WTC11 (cell line): Measurements from ENCODE around the gene RPS6KA2. TPM values are rescaled to one million over a fixed set of nuclear protein-coding genes. Genes with fewer than 3 reads are reported as not detected.
A peak's percentile ranks its signal among the peaks of the same experiment; 100 is the strongest.

ENCODE experiments used
- ATF1 ChIP-seq: sonication (generic); formaldehyde crosslinking; IDR thresholded peaks from 2 replicates; pipeline ENCODE4 v1.8.1; 2023; ENCODE audit warnings: mild to moderate bottlenecking, moderate library complexity, missing genetic modification reagents
- ESRRA ChIP-seq: sonication (generic); formaldehyde crosslinking; IDR thresholded peaks from 2 replicates; pipeline ENCODE4 v1.8.1; 2022; ENCODE audit warnings: mild to moderate bottlenecking, missing genetic modification reagents, borderline replicate concordance
- GRHL2 ChIP-seq: fragments of 250-450 bp; sonication (Bioruptor Pico); IDR thresholded peaks from 2 replicates; pipeline ENCODE4 v1.8.0; 2022; ENCODE audit warnings: mild to moderate bottlenecking, moderate library complexity; ENCODE audit not compliant: insufficient replicate concordance, severe bottlenecking
- KAT7 ChIP-seq: sonication (generic); formaldehyde crosslinking; IDR thresholded peaks from 2 replicates; pipeline ENCODE4 v1.8.1; 2023; ENCODE audit warnings: missing genetic modification reagents, mild to moderate bottlenecking, borderline replicate concordance
- TCF7 ChIP-seq: sonication (generic); formaldehyde crosslinking; IDR thresholded peaks from 2 replicates; pipeline ENCODE4 v1.8.0; 2022; ENCODE audit warnings: mild to moderate bottlenecking, low read depth, missing genetic modification reagents, moderate library complexity
- ZBTB21 ChIP-seq: sonication (generic); formaldehyde crosslinking; IDR thresholded peaks from 2 replicates; pipeline ENCODE4 v1.8.1; 2023; ENCODE audit warnings: mild to moderate bottlenecking, missing genetic modification reagents, borderline replicate concordance
- ZNF232 ChIP-seq: sonication (generic); formaldehyde crosslinking; IDR thresholded peaks from 2 replicates; pipeline ENCODE4 v1.8.0; 2022; ENCODE audit warnings: mild to moderate bottlenecking, missing genetic modification reagents
- ZNF263 ChIP-seq: sonication (generic); formaldehyde crosslinking; IDR thresholded peaks from 2 replicates; pipeline ENCODE4 v1.8.1; 2022; ENCODE audit warnings: low read depth, mild to moderate bottlenecking, moderate library complexity, missing genetic modification reagents
- ZNF423 ChIP-seq: fragments of 250-450 bp; sonication (Bioruptor Pico); IDR thresholded peaks from 2 replicates; pipeline ENCODE4 v2.1.2; 2022; ENCODE audit warnings: mild to moderate bottlenecking, moderate library complexity
- total RNA-seq: library from RNA; stranded (reverse); gene quantifications from 3 replicates; pipeline ENCODE4 v1.2.3, GENCODE V29; 2021
- TF ChIP-seq, protein P1 (sequence below): sonication (generic); formaldehyde crosslinking; IDR thresholded peaks from 2 replicates; pipeline ENCODE4 v1.8.1; 2023; ENCODE audit warnings: mild to moderate bottlenecking, moderate library complexity, missing genetic modification reagents
- TF ChIP-seq, protein P2 (sequence below): sonication (generic); formaldehyde crosslinking; IDR thresholded peaks from 2 replicates; pipeline ENCODE4 v1.8.0; 2022; ENCODE audit warnings: mild to moderate bottlenecking, missing genetic modification reagents
- TF ChIP-seq, protein P3 (sequence below): sonication (generic); formaldehyde crosslinking; IDR thresholded peaks from 2 replicates; pipeline ENCODE4 v1.8.1; 2022; ENCODE audit warnings: mild to moderate bottlenecking, moderate library complexity, missing genetic modification reagents
- TF ChIP-seq, protein P4 (sequence below): fragments of 250-450 bp; sonication (Bioruptor Pico); IDR thresholded peaks from 2 replicates; pipeline ENCODE4 v1.9.0; 2021; ENCODE audit warnings: mild to moderate bottlenecking, borderline replicate concordance
- TF ChIP-seq, protein P5 (sequence below): sonication (generic); formaldehyde crosslinking; conservative IDR thresholded peaks from 2 replicates; pipeline ENCODE4 v1.8.1; 2022; ENCODE audit warnings: mild to moderate bottlenecking, missing genetic modification reagents
- TF ChIP-seq, protein P6 (sequence below): sonication (generic); formaldehyde crosslinking; IDR thresholded peaks from 2 replicates; pipeline ENCODE4 v1.8.0; 2023; ENCODE audit warnings: missing genetic modification reagents, mild to moderate bottlenecking, borderline replicate concordance
- TF ChIP-seq, protein P7 (sequence below): sonication (generic); formaldehyde crosslinking; IDR thresholded peaks from 2 replicates; pipeline ENCODE4 v1.8.0; 2023; ENCODE audit warnings: missing genetic modification reagents
- TF ChIP-seq, protein P8 (sequence below): sonication (generic); formaldehyde crosslinking; IDR thresholded peaks from 2 replicates; pipeline ENCODE4 v1.8.1; 2023; ENCODE audit warnings: mild to moderate bottlenecking, missing genetic modification reagents, moderate library complexity
- TF ChIP-seq, protein P9 (sequence below): sonication (generic); formaldehyde crosslinking; IDR thresholded peaks from 2 replicates; pipeline ENCODE4 v1.8.1; 2023; ENCODE audit warnings: mild to moderate bottlenecking, missing genetic modification reagents

Gene RPS6KA2
- total RNA-seq, 1 experiment from 2014 or later: 24.2 TPM

DNA sequence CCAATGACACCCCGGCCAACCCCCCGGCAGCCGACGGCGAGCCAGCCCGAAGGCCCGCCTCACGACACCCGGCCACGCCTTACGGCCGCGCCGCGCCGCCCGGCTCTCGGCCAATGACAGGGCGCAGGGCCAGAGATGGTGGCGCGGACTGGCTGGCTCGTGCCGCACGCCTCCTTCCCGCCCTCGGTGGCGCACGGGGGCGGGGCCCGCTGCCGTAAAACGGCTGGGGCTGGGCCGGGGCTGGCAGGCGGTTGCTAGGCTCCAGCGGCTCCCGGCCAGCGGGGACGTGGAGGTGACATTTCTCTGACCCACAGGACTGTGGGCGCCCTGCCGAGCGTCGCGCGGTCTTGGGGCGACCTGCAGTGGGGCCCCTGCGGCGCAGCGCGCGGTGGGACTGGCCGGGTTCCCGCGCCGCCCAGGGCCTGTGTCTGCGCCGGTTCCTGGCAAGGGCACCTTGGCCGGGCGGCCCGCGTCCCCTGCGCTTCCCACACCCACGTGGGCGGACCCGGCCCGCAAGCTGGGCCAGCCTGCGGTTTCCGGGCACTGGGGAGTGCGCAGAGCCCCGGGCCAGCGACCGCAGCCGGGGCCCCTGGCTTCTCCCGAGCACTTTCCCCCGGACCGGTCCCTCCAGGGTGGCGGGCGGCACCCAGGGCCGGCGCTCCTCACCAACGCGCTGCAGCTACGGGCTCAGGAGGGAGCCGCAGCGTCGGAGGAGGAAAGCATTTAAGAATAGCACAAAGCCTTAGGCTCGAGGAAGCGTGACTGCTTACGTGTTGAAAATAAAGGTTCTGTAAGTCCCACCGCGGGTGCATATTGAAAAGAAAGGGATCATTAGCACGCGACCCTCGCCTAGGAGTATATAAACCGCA is 243.9 kb downstream of the RPS6KA2 start, which contains the start of gene MPC1 (continued):
- TF ChIP-seq, protein P1, sequence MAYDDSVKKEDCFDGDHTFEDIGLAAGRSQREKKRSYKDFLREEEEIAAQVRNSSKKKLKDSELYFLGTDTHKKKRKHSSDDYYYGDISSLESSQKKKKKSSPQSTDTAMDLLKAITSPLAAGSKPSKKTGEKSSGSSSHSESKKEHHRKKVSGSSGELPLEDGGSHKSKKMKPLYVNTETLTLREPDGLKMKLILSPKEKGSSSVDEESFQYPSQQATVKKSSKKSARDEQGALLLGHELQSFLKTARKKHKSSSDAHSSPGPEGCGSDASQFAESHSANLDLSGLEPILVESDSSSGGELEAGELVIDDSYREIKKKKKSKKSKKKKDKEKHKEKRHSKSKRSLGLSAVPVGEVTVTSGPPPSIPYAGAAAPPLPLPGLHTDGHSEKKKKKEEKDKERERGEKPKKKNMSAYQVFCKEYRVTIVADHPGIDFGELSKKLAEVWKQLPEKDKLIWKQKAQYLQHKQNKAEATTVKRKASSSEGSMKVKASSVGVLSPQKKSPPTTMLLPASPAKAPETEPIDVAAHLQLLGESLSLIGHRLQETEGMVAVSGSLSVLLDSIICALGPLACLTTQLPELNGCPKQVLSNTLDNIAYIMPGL (CRISPR knock-in tag): peak; percentile 62
- TF ChIP-seq, protein P2, sequence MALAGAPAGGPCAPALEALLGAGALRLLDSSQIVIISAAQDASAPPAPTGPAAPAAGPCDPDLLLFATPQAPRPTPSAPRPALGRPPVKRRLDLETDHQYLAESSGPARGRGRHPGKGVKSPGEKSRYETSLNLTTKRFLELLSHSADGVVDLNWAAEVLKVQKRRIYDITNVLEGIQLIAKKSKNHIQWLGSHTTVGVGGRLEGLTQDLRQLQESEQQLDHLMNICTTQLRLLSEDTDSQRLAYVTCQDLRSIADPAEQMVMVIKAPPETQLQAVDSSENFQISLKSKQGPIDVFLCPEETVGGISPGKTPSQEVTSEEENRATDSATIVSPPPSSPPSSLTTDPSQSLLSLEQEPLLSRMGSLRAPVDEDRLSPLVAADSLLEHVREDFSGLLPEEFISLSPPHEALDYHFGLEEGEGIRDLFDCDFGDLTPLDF (CRISPR knock-in tag): peak; percentile 26; the same call in 1 of the 2 replicates
- TF ChIP-seq TCF7 (CRISPR knock-in tag) (no peak), ZNF232 (peak; percentile 58; the same call in 1 of the 2 replicates), KAT7 (CRISPR knock-in tag) (peak; percentile 35; the same call in 1 of the 2 replicates), ZNF263 (no peak), ZBTB21 (CRISPR knock-in tag) (0 out of 2 replicates have a peak, but pooled peaks have one; percentile 39), ESRRA (CRISPR knock-in tag) (peak; percentile 96; the same call in 1 of the 2 replicates), ATF1 (no peak), GRHL2 (CRISPR knock-in tag) (no peak), ZNF423 (CRISPR knock-in tag) (peak; percentile 74)
- TF ChIP-seq, protein P3, sequence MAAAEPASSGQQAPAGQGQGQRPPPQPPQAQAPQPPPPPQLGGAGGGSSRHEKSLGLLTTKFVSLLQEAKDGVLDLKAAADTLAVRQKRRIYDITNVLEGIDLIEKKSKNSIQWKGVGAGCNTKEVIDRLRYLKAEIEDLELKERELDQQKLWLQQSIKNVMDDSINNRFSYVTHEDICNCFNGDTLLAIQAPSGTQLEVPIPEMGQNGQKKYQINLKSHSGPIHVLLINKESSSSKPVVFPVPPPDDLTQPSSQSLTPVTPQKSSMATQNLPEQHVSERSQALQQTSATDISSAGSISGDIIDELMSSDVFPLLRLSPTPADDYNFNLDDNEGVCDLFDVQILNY (CRISPR knock-in tag): peak; percentile 95; the same call in 1 of the 2 replicates
- TF ChIP-seq, protein P4, sequence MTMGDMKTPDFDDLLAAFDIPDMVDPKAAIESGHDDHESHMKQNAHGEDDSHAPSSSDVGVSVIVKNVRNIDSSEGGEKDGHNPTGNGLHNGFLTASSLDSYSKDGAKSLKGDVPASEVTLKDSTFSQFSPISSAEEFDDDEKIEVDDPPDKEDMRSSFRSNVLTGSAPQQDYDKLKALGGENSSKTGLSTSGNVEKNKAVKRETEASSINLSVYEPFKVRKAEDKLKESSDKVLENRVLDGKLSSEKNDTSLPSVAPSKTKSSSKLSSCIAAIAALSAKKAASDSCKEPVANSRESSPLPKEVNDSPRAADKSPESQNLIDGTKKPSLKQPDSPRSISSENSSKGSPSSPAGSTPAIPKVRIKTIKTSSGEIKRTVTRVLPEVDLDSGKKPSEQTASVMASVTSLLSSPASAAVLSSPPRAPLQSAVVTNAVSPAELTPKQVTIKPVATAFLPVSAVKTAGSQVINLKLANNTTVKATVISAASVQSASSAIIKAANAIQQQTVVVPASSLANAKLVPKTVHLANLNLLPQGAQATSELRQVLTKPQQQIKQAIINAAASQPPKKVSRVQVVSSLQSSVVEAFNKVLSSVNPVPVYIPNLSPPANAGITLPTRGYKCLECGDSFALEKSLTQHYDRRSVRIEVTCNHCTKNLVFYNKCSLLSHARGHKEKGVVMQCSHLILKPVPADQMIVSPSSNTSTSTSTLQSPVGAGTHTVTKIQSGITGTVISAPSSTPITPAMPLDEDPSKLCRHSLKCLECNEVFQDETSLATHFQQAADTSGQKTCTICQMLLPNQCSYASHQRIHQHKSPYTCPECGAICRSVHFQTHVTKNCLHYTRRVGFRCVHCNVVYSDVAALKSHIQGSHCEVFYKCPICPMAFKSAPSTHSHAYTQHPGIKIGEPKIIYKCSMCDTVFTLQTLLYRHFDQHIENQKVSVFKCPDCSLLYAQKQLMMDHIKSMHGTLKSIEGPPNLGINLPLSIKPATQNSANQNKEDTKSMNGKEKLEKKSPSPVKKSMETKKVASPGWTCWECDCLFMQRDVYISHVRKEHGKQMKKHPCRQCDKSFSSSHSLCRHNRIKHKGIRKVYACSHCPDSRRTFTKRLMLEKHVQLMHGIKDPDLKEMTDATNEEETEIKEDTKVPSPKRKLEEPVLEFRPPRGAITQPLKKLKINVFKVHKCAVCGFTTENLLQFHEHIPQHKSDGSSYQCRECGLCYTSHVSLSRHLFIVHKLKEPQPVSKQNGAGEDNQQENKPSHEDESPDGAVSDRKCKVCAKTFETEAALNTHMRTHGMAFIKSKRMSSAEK (CRISPR knock-in tag): no peak
- TF ChIP-seq, protein P5, sequence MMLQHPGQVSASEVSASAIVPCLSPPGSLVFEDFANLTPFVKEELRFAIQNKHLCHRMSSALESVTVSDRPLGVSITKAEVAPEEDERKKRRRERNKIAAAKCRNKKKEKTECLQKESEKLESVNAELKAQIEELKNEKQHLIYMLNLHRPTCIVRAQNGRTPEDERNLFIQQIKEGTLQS: no peak
- TF ChIP-seq, protein P6, sequence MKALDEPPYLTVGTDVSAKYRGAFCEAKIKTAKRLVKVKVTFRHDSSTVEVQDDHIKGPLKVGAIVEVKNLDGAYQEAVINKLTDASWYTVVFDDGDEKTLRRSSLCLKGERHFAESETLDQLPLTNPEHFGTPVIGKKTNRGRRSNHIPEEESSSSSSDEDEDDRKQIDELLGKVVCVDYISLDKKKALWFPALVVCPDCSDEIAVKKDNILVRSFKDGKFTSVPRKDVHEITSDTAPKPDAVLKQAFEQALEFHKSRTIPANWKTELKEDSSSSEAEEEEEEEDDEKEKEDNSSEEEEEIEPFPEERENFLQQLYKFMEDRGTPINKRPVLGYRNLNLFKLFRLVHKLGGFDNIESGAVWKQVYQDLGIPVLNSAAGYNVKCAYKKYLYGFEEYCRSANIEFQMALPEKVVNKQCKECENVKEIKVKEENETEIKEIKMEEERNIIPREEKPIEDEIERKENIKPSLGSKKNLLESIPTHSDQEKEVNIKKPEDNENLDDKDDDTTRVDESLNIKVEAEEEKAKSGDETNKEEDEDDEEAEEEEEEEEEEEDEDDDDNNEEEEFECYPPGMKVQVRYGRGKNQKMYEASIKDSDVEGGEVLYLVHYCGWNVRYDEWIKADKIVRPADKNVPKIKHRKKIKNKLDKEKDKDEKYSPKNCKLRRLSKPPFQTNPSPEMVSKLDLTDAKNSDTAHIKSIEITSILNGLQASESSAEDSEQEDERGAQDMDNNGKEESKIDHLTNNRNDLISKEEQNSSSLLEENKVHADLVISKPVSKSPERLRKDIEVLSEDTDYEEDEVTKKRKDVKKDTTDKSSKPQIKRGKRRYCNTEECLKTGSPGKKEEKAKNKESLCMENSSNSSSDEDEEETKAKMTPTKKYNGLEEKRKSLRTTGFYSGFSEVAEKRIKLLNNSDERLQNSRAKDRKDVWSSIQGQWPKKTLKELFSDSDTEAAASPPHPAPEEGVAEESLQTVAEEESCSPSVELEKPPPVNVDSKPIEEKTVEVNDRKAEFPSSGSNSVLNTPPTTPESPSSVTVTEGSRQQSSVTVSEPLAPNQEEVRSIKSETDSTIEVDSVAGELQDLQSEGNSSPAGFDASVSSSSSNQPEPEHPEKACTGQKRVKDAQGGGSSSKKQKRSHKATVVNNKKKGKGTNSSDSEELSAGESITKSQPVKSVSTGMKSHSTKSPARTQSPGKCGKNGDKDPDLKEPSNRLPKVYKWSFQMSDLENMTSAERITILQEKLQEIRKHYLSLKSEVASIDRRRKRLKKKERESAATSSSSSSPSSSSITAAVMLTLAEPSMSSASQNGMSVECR (CRISPR knock-in tag): no peak; the same call in 1 of the 2 replicates
- TF ChIP-seq, protein P7, sequence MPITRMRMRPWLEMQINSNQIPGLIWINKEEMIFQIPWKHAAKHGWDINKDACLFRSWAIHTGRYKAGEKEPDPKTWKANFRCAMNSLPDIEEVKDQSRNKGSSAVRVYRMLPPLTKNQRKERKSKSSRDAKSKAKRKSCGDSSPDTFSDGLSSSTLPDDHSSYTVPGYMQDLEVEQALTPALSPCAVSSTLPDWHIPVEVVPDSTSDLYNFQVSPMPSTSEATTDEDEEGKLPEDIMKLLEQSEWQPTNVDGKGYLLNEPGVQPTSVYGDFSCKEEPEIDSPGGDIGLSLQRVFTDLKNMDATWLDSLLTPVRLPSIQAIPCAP (CRISPR knock-in tag): peak; percentile 59
- TF ChIP-seq, protein P8, sequence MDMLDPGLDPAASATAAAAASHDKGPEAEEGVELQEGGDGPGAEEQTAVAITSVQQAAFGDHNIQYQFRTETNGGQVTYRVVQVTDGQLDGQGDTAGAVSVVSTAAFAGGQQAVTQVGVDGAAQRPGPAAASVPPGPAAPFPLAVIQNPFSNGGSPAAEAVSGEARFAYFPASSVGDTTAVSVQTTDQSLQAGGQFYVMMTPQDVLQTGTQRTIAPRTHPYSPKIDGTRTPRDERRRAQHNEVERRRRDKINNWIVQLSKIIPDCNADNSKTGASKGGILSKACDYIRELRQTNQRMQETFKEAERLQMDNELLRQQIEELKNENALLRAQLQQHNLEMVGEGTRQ (CRISPR knock-in tag): peak; percentile 43; the same call in 1 of the 2 replicates
- TF ChIP-seq, protein P9, sequence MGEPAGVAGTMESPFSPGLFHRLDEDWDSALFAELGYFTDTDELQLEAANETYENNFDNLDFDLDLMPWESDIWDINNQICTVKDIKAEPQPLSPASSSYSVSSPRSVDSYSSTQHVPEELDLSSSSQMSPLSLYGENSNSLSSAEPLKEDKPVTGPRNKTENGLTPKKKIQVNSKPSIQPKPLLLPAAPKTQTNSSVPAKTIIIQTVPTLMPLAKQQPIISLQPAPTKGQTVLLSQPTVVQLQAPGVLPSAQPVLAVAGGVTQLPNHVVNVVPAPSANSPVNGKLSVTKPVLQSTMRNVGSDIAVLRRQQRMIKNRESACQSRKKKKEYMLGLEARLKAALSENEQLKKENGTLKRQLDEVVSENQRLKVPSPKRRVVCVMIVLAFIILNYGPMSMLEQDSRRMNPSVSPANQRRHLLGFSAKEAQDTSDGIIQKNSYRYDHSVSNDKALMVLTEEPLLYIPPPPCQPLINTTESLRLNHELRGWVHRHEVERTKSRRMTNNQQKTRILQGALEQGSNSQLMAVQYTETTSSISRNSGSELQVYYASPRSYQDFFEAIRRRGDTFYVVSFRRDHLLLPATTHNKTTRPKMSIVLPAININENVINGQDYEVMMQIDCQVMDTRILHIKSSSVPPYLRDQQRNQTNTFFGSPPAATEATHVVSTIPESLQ: no peak
